WTC11 (cell line): ENCODE results near the gene BANK1.

ENCODE experiments used
- ATF1 ChIP-seq: sonication (generic); formaldehyde crosslinking; IDR thresholded peaks from 2 replicates; pipeline ENCODE4 v1.8.1; 2023; ENCODE audit warnings: mild to moderate bottlenecking, moderate library complexity, missing genetic modification reagents
- ATF2 ChIP-seq: sonication (generic); formaldehyde crosslinking; IDR thresholded peaks from 2 replicates; pipeline ENCODE4 v1.8.1; 2022; ENCODE audit warnings: low read depth, missing genetic modification reagents, borderline replicate concordance
- CTCF ChIP-seq: fragments of 200-600 bp; IDR thresholded peaks from 2 replicates; pipeline ENCODE4 v1.8.0; 2022; ENCODE audit warnings: antibody characterized with exemption
- ELF4 ChIP-seq: sonication (generic); formaldehyde crosslinking; IDR thresholded peaks from 2 replicates; pipeline ENCODE4 v1.8.1; 2022; ENCODE audit warnings: low read depth, mild to moderate bottlenecking, moderate library complexity, missing genetic modification reagents
- FOXK1 ChIP-seq: sonication (generic); formaldehyde crosslinking; IDR thresholded peaks from 2 replicates; pipeline ENCODE4 v1.8.0; 2022; ENCODE audit warnings: mild to moderate bottlenecking, moderate library complexity, missing genetic modification reagents
- HMGXB4 ChIP-seq: sonication (generic); formaldehyde crosslinking; IDR thresholded peaks from 2 replicates; pipeline ENCODE4 v1.8.1; 2023; ENCODE audit warnings: mild to moderate bottlenecking, moderate library complexity, missing genetic modification reagents
- MAX ChIP-seq: sonication (generic); formaldehyde crosslinking; IDR thresholded peaks from 2 replicates; pipeline ENCODE4 v1.8.0; 2022; ENCODE audit warnings: mild to moderate bottlenecking, missing genetic modification reagents
- NR2C2 ChIP-seq: sonication (generic); formaldehyde crosslinking; IDR thresholded peaks from 2 replicates; pipeline ENCODE4 v1.8.0; 2022; ENCODE audit warnings: mild to moderate bottlenecking, missing genetic modification reagents
- SP1 ChIP-seq: sonication (generic); formaldehyde crosslinking; conservative IDR thresholded peaks from 2 replicates; pipeline ENCODE4 v1.8.1; 2022; ENCODE audit warnings: missing genetic modification reagents
- ZNF671 ChIP-seq: fragments of 250-450 bp; sonication (Bioruptor Pico); IDR thresholded peaks from 2 replicates; pipeline ENCODE4 v1.8.0; 2021; ENCODE audit warnings: mild to moderate bottlenecking

- TF ChIP-seq CTCF (no peak), ATF2 (no peak), ELF4 (CRISPR knock-in tag) (no peak), ATF1 (no peak), HMGXB4 (no peak), NR2C2 (CRISPR knock-in tag) (no peak), FOXK1 (CRISPR knock-in tag) (no peak), SP1 (CRISPR knock-in tag) (no peak), ZNF671 (CRISPR knock-in tag) (no peak), MAX (CRISPR knock-in tag) (no peak)
Measured at GRCh38 chr4:101813604-101814003, 23.1 kb downstream of the BANK1 start.
